ENCODE results near the gene CRABP2.

CRABP2 gene

DNA sequence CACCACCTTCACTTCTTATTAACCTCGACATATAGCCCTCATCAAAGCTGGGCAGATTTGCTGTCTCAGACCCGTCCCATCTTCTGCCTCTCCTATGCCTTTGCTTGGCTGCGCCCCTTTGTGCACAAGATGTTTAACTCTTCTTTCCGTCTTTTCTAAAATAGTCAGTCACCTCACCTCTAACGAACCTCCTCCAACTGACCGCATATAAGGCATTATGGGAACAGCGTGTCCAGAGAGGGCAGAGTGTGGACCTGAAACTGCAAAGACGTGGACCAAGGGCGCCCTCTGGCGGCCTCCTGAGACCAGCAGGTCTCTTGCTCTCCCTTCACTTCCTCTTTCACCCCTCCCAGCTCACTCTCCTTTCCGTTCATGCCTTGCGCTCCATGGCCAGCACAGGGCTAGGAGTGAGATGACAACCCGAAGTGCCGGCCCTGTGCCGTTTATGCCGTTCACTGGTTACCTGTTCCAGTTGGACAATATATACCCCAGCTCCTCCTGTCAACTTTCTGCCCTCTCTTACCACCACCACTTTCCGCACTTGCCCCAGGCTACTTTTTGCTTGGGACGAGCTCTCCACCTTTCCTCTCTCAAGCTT is 20.4 kb upstream of the CRABP2 start:
- peak; percentile 92 for TF ChIP-seq CTCF (IDR thresholded peaks at IDR 0.05; ENCODE audit: borderline replicate concordance, control extremely low read depth, extremely low read depth, insufficient read depth, missing control alignments)

GRCh38 chr1:156721535-156721934 is 16.2 kb upstream of the CRABP2 start:
- no peak for DNase-seq (ENCODE audit: low spot score)
- no peak for TF ChIP-seq CTCF (IDR thresholded peaks at IDR 0.05; ENCODE audit: borderline replicate concordance, control extremely low read depth, extremely low read depth, insufficient read depth, missing control alignments)
- in situ Hi-C loops (cut with MboI; ENCODE audit: low sequenced_read_pairs, unreplicated experiment), result no loop called here

More for the DNA sequence above, 20.4 kb upstream of the CRABP2 start:
- DNase-seq (ENCODE audit: low spot score), result peak; percentile 85
- in situ Hi-C loops (cut with MboI; ENCODE audit: low sequenced_read_pairs, unreplicated experiment), result no loop called here

GRCh38 chr1:156721131-156721530 is 15.7 kb upstream of the CRABP2 start:
- TF ChIP-seq CTCF (IDR thresholded peaks at IDR 0.05; ENCODE audit: borderline replicate concordance, control extremely low read depth, extremely low read depth, insufficient read depth, missing control alignments), result no peak
- in situ Hi-C loops (cut with MboI; ENCODE audit: low sequenced_read_pairs, unreplicated experiment), result no loop called here
- DNase-seq (ENCODE audit: low spot score), result no peak

DNA sequence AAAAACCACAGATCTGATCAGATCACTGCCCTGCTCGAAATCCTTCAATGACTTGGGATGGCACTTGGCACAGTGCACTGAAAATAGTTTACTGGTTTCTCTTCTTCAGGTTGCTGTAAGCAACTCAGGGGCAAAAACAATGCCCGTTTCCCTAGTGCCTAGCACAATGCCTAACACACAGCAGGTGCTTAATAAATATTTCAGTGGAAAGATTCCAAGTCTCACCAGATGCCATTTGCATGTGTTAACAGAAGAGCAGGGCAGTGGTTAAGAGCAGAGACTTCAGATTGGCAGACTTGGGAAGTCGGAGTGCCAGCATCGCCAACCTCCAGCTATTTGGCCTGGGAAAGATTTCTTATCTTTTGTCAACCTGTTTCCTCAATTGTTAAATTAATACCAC is 12.0 kb upstream of the CRABP2 start:
- TF ChIP-seq CTCF (IDR thresholded peaks at IDR 0.05; ENCODE audit: borderline replicate concordance, control extremely low read depth, extremely low read depth, insufficient read depth, missing control alignments), result no peak
- no peak for DNase-seq (ENCODE audit: low spot score)
- in situ Hi-C loops (cut with MboI; ENCODE audit: low sequenced_read_pairs, unreplicated experiment), result no loop called here

DNA sequence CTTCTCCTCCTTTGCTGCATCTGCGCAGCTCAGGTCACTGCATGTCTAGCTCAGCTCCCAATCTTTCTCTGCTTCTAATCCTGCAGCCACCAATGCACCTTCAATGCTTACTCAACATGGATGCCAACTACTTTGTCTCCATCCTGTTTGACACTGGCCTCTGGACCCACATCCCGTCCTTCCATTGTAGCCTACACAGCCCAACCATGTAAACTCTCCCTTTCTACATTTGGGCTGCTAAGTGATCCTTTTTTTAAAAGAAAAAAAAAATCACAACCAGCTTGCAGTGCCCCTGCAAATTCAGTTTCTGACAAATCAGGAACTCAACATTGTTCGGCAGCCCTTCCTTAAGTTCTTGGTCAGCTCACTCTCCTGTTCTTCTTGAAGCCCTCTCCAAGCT is 9.4 kb upstream of the CRABP2 start:
- no peak for TF ChIP-seq CTCF (IDR thresholded peaks at IDR 0.05; ENCODE audit: borderline replicate concordance, control extremely low read depth, extremely low read depth, insufficient read depth, missing control alignments)
- no peak for DNase-seq (ENCODE audit: low spot score)
- in situ Hi-C loops (cut with MboI; ENCODE audit: low sequenced_read_pairs, unreplicated experiment), result no loop called here

GRCh38 chr1:156712626-156713025 is 7.2 kb upstream of the CRABP2 start:
- in situ Hi-C loops (cut with MboI; ENCODE audit: low sequenced_read_pairs, unreplicated experiment), result no loop called here
- DNase-seq (ENCODE audit: low spot score), result no peak
- TF ChIP-seq CTCF (IDR thresholded peaks at IDR 0.05; ENCODE audit: borderline replicate concordance, control extremely low read depth, extremely low read depth, insufficient read depth, missing control alignments), result no peak
